Spleen (tissue), 7 donors: ENCODE data around the gene PCMT1.

ENCODE experiments used
- CTCF ChIP-seq, 11 experiments: fragments of 200-600 bp in 7 of 11; fragments of 450-650 bp in 4 of 11; sonication (generic) in 4 of 11; IDR thresholded peaks in 8 of 11; conservative IDR thresholded peaks in 3 of 11; 1 replicate in 7 of 11; 2 replicates in 4 of 11; pipeline versions ENCODE4 v1.4.0 to v1.8.0; 2016 to 2021; ENCODE audit warnings: antibody characterized with exemption in 11 of 11, inconsistent platforms in 4 of 11, mild to moderate bottlenecking in 1 of 11
- POLR2AphosphoS5 ChIP-seq, 3 donors: sonication (generic); formaldehyde crosslinking; IDR thresholded peaks; one replicate each; pipeline ENCODE4 v1.5.1; 2017; ENCODE audit warnings: antibody characterized with exemption in 3 of 3
- donor health status: DM: no; HTN: no; CAD: no; lungs with moderate emphysema.
- donor health status: DM: no; HTN: no; CAD: no.
- donor health status: DM: no; HTN: no; CAD: no.

DNA sequence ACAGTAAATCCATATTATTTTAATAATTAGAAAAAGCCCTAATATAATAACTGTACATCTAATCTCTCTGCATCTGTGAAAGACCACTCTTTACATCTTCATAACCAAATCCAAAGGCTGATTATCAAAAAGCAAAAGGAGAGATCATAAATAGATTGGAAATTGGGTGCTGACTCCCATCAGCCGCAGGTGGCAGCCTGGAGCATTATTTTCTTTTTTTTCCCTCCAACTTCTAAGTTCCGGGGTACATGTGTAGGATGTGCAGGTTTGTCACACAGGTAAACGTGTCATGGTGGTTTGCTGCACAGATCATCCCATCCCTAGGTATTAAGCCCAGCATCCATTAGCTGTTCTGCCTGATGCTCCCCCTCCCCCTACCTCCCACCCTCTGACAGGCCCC is 84.1 kb downstream of the PCMT1 start:
- TF ChIP-seq POLR2AphosphoS5 (IDR thresholded peaks at IDR 0.05): no peak
- no peak for TF ChIP-seq CTCF (IDR thresholded peaks at IDR 0.05 in 8 of 11, conservative IDR thresholded peaks at IDR 0.05 in 3 of 11)
